GM21786 (cell line): Measurements from ENCODE around the gene COX4I1.

Source experiments
- ATAC-seq: cut with Tn5 transposase; IDR thresholded peaks from one replicate; pipeline ENCODE4 v1.9.1; 2021; ENCODE audit not compliant: unreplicated experiment

The COX4I1 gene

GRCh38 chr16:85799497-85800320 lies at the start of gene COX4I1, which contains the start of gene EMC8:
TSS of gene COX4I1 (plus strand) at chr16:85799695. CDS start at chr16:85801206, 1,511 bp downstream.
TSS of gene EMC8 (minus strand) at chr16:85799544. CDS start at chr16:85799295, 249 bp downstream.
- peak; percentile 80 for ATAC-seq

DNA sequence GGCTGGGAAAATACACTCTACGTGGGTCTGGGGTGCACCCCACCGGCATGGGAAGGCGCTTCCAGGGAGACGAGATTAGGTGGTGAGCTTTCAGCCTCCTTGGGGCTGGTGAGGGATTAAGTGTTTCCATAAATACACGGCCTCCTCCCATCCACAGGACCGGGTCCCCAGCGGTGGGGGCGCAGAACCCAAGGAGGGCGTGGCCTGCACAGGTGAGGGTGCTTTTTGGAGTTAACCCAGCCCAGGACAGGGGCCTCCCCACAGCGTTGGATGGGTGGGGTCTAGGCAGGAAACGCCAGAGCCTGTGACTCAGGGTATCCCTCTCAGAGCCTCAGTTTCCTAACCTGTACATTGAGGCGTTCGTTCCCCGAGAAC lies 49.7 kb upstream of the COX4I1 start:
- ATAC-seq, result no peak

DNA sequence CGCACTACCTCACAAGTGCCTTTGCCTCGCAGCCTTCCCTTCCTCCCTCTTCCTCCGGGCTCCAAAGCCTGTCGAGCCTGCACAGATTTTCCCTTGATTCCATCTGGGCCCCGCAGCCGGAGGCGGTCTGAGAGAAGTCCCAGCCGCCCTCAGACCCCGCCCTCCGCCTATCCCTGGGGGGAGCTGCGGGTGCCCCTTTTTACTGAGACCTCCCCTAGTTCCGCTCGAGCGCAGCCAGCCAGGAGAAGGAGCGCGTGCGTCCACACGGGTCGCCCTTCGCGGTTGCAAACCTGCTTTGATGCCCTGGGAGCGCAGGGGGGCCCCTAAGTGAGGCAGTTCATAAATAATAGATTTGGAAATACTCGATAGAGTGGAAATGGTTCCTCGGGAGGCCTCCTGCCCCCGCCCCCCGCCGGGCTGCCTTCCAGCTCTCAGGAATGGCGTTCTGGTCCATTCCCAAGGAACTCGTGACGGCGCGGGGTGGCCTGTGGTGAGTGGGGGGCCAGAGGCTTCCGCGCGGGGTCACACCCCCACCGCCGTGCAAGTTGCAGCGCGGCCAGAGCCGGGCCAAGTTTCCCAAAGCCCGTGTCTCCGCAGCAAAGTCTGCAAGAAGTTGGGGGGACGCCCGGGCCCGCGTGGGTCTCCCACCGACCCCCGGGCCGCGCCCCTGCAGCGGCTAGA lies 49.2 kb upstream of the COX4I1 start:
- ATAC-seq, result no peak

DNA sequence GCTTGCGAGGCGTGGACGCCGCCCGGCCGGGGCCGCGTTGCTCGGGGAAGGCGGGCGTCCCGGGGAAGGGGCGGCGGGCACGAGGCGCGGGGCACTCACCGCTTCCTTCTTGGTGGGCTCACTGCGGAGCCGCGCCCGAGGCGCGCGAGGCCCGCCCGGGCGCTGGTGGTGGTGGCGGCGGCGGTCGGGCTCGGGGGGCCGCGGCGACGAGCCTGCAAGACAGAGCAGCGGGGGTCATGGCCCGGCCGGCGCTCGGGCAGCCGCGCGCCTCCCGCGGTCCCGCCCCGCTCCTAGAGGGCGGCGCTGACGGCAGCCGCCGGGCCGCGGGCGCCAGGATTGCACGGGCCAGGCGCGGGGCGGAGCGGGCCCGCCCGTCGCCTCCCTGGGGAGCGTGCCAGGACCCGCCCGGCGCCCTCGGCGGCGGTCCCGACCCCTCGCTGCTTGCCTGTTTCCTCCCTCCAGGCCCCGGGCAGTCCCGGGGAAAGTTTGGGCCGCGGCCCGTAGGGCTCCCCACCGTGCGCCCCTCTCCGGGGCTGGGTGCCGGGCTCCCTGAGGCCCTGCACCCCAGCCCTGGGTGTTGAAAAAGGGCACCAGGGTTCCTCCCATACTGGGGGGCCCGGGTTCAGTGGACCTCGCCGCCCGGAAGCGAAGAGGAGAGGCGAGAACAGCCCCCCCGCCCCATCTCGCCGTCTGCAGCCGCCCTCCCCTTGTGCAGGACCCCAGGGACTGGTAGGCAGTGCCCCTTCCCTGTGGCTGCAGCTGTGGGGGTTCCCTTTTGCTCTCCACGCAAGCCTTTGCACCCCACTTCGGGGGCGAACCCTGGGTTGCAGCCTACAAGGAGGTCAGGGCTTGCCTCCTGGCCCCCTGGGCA lies 48.4 kb upstream of the COX4I1 start, which contains the start of gene C16orf74:
C16orf74 (minus strand) TSS at position 270 of the 871 bp plus-strand sequence. CDS start 15,879 bp downstream, outside the sequence.
- peak; percentile 28 for ATAC-seq

DNA sequence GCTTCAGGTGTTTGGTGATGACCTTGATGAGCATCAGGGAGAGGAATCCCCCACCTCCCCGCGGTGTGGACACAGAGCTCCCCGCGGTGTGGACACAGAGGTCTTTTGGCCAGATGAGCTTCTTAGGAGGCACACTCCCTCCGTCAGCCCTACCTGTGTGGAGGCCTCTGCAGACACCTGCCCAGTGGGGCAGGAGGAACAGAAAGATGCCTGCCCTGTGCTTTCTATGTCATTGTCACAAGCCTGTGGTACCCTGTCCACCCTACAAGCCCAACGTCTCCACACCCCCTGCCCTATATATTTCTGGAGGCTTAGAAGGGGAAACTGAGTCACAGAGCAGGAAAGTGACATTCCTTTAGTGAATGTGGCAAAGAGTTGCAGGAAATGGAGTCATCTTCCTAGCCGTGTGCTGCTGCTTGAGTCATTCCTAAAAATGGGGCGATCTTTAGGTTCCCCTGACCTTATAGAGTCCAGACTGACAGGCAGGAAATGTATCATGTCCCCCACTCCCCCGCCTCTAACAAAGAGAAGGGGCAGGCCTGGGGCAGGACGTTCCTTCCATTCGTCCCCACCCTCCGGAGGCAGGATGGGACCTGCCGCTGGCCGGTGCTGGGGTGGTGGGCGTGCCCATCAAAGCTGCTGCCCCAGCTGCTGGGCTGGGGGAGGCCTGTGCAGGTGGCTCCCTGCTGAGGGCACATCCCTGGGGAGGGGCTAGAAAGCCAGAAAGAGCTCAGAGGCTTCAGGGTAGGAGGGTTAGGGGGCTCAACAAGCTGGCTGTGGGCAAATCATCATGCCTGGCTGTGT lies 47.6 kb upstream of the COX4I1 start:
- ATAC-seq, result no peak

- ATAC-seq, result no peak
Observed at GRCh38 chr16:85752511-85753420, 46.7 kb upstream of the COX4I1 start.

- ATAC-seq, result no peak
Observed at GRCh38 chr16:85753559-85753958, 45.9 kb upstream of the COX4I1 start.

DNA sequence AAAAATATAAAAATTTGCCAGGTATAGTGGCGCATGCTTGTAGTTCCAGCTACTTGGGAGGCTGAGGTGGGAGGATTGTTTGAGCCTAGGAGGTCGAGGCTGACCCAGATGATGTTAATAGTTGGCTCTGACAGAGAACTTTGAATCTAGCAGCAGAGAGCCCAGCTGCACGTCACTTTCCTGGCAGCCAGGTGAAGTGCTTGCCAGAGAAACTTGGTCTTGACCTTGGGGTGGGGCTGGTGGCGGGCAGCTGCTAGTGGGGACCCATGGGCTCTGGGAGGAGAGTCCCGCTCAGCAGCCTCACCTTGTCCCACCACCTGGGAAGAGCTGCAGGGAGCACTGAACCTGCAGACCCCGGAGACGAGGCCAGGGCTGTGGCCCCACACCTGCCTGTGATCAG lies 45.5 kb upstream of the COX4I1 start:
- no peak for ATAC-seq

- no peak for ATAC-seq
Observed at GRCh38 chr16:85754413-85754812, 45.1 kb upstream of the COX4I1 start.

GRCh38 chr16:85755929-85756768 lies 43.3 kb upstream of the COX4I1 start:
- no peak for ATAC-seq

DNA sequence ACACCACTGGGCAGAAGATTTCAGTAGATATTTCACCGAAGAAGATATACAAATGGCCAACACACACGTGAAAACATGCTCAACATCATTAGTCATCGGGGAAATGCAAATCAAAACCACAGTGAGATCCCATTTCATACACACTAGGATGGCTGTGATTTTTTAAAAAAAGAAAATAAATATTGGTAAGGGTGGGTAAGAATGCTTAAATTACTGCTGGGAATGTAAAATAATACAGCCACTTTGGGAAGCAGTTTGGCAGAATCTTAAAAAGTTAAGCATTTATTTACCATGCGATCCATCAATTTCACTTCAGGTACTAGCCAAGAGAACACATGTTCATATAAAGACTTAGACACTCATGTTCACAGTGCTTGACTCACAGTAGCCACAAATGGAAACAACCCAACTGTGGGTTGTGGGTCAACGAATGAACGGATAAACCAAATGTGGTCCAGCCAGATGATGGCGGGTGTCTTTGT lies 42.1 kb upstream of the COX4I1 start:
- ATAC-seq, result peak; percentile 31

GRCh38 chr16:85759136-85759535 lies 40.4 kb upstream of the COX4I1 start:
- ATAC-seq, result no peak

DNA sequence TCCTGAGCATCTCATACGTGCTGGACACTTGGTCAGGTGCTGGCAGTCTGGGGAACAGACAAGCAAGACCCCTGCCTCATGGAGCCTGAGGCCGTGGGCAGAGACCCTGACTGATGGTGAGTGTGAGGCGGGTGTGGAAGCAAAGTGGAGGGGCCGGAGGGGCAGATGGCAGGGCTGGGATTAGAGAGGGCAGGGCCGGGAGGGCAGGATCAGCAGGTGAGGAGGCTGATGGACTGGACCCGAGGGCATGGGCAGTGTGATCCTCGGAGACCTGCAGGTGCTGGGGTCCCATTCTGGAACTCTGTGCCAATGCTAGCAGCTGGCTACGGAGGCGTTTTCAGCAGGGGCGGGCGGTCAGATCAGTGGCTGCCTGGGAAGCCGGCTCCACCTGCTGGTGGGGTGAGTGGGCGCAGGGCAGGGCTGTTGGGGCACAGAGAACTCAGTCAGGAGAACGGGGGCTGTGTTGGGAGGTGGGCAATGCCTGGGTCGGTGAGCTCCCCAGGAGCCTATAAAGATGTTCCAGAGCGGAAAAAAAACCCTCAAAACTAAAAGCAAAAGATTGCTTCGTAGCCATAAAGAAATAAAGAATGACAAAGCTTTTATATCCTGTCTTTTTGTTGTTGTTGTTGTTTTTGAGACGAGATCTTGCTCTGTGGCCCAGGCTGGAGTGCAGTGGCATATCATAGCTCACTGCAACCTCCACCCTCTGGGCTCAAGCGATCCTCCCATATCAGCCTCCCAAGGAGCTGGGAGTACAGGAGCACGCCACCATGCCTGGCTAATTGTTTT lies 39.7 kb upstream of the COX4I1 start:
- ATAC-seq, result no peak

GRCh38 chr16:85761861-85762260 lies 37.6 kb upstream of the COX4I1 start:
- ATAC-seq, result no peak

- ATAC-seq, result no peak
Observed at GRCh38 chr16:85762970-85763369, 36.5 kb upstream of the COX4I1 start.

DNA sequence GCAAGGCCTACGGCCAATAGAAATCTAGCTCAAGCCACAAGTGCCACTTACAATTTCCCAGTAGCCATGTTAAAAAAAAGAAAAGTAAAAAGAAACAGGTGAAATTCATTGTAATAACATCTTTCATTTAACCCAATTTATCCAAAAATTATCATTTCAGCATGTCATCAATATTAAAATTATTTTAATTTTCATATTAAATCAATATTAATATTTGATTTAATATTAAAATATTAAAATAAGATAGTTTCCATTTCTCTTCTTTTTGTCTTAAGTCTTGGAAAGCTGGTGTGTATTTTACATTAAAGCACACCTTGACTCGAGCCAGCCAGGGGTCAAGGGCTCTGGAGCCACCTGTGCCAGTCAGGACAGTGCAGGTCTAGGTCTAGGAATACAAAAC lies 35.9 kb upstream of the COX4I1 start:
- ATAC-seq, result no peak

DNA sequence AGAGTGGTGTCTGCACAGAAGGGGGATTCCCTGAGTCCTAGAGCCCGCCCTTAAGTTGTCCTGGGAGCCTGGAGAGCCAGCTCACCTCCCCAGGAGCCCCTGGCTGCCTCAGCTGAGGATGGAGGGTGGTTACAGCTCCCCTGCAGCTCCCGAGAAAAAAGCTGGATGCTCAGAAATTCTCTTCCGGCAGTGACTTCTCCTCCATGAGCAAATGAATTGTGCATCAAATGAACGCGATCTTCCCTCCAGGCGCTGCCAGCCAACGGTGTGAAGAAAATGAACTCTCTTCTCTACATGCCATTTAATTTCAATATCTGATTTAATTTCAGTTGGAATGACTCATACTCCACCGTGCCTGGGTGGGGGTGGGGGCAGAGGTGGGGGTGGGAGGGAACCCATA lies 34.3 kb upstream of the COX4I1 start:
- no peak for ATAC-seq

DNA sequence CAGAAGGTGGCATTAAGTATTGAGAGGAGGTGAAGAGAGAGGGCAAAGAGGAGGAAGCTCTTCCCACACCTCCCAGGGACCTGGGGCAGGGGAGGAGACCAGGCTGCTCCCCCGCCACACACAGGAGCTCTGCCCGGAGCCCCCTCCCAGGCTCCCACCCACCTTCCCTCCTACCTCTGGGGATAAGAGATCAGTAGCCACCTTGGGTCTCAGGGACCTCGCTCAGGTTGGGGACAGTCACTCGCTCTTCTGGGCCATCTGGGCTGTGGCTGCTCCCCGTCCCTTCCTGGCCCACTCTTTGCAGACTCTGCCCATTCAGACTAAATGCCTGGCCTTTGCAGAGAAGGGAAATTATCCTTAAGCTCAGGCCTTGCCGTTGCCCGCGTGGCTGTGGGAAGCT lies 33.7 kb upstream of the COX4I1 start:
- ATAC-seq, result no peak
